ENCODE measurements around the gene CCDC83. TPM values are rescaled to one million over a fixed set of nuclear protein-coding genes. Genes with fewer than 3 reads are reported as not detected.

Gene CCDC83
- total and polyA plus RNA-seq, 2 donors (not counting 1 experiment from before 2014, with no cell fraction given): under 0.01 TPM; not detected in 1

DNA sequence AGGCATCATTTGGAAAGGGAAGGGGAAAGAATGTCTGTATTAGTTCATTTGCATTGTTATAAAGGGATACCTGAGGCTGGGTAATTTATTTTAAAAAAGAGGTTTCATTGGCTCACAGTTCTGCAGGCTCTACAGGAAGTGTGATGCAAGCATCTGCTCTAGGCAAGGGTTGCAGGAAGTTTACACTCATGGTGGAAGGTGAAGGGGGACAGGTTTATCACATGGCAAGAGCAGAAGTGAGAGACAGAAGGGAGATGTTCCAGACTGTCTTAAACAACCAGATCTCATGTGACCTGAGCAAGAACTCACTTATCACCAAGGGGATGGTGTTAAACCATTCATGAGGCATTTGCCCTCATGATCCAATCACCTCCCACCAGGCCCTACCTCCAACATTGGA is 90.6 kb downstream of the CCDC83 start:
- Histone ChIP-seq H4K20me1 (ENCODE audit: control insufficient read depth, extremely low read depth, insufficient read depth, low read length) (no peaks in the 10 kb centered on the region), H3K79me2 (ENCODE audit: control insufficient read depth, insufficient read depth, low read length) (no peaks in the 10 kb centered on the region), H3K9ac (ENCODE audit: insufficient read depth, low read length) (no peak overlapping the region), H3K36me3 (ENCODE audit: control insufficient read depth, insufficient read depth, low read length) (no peaks in the 10 kb centered on the region), H3K4me3 (replicated peaks in 1 of 4; ENCODE audit: control extremely low read depth in 1 of 4, insufficient read depth in 1 of 4, low read depth in 3 of 4, low read length in 4 of 4) (no peak overlapping the region), H3K4me2 (ENCODE audit: extremely low read depth, insufficient read depth, low read length) (no peak overlapping the region), H3K27me3 (ENCODE audit: control insufficient read depth, insufficient read depth, low read length) (no peaks in the 10 kb centered on the region), H3K27ac (ENCODE audit: insufficient read depth, low read length) (no peak overlapping the region), H2AFZ (ENCODE audit: low read length) (no peak overlapping the region), H3K9me3 (ENCODE audit: control insufficient read depth, insufficient read depth, low read depth, low read length) (no peaks in the 10 kb centered on the region), H3K4me1 (ENCODE audit: control insufficient read depth, extremely low read depth, insufficient read depth, low read length) (peaks cover 11% of the 10 kb centered on the region)
- TF ChIP-seq, protein P1, sequence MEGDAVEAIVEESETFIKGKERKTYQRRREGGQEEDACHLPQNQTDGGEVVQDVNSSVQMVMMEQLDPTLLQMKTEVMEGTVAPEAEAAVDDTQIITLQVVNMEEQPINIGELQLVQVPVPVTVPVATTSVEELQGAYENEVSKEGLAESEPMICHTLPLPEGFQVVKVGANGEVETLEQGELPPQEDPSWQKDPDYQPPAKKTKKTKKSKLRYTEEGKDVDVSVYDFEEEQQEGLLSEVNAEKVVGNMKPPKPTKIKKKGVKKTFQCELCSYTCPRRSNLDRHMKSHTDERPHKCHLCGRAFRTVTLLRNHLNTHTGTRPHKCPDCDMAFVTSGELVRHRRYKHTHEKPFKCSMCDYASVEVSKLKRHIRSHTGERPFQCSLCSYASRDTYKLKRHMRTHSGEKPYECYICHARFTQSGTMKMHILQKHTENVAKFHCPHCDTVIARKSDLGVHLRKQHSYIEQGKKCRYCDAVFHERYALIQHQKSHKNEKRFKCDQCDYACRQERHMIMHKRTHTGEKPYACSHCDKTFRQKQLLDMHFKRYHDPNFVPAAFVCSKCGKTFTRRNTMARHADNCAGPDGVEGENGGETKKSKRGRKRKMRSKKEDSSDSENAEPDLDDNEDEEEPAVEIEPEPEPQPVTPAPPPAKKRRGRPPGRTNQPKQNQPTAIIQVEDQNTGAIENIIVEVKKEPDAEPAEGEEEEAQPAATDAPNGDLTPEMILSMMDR (conservative IDR thresholded peaks at IDR 0.05 in 1 of 2, IDR thresholded peaks at IDR 0.05 in 1 of 2; ENCODE audit: low read depth in 1 of 2, low read length in 2 of 2): no peak
- no peak for TF ChIP-seq EZH2 (IDR thresholded peaks at IDR 0.05; ENCODE audit: low read length, missing control alignments)
- no peak for DNase-seq (ENCODE audit: low read depth in 2 of 2)

DNA sequence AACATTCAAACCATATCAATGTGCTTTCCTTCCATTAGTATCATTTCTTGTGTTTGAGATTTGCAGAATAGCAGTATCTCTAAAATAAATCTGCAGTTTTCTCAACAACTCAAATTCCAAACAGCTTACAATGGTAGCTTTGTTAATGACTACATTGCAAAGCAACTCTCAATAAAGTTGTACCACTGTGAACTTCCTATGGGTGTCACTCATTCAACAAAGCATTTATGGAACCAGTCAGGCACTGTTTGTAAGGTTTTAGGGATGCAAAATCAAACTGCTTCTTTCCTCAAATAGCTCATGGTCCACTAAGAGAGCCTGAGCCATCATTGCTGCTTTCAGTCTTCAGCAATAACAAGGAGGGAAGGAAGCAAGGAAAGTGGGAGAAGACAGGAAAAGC is 91.0 kb downstream of the CCDC83 start:
- Histone ChIP-seq H3K4me3 (replicated peaks in 1 of 4; ENCODE audit: control extremely low read depth in 1 of 4, insufficient read depth in 1 of 4, low read depth in 3 of 4, low read length in 4 of 4) (no peak overlapping the region), H2AFZ (ENCODE audit: low read length) (no peak overlapping the region), H3K9me3 (ENCODE audit: control insufficient read depth, insufficient read depth, low read depth, low read length) (no peaks in the 10 kb centered on the region), H3K4me1 (ENCODE audit: control insufficient read depth, extremely low read depth, insufficient read depth, low read length) (peaks cover 11% of the 10 kb centered on the region), H3K79me2 (ENCODE audit: control insufficient read depth, insufficient read depth, low read length) (no peaks in the 10 kb centered on the region), H3K27me3 (ENCODE audit: control insufficient read depth, insufficient read depth, low read length) (no peaks in the 10 kb centered on the region), H3K4me2 (ENCODE audit: extremely low read depth, insufficient read depth, low read length) (no peak overlapping the region), H4K20me1 (ENCODE audit: control insufficient read depth, extremely low read depth, insufficient read depth, low read length) (no peaks in the 10 kb centered on the region), H3K27ac (ENCODE audit: insufficient read depth, low read length) (no peak overlapping the region), H3K36me3 (ENCODE audit: control insufficient read depth, insufficient read depth, low read length) (no peaks in the 10 kb centered on the region), H3K9ac (ENCODE audit: insufficient read depth, low read length) (no peak overlapping the region)
- DNase-seq (ENCODE audit: low read depth in 2 of 2): peak in 1 of 2 donors; percentile 38
- TF ChIP-seq, protein P1 (conservative IDR thresholded peaks at IDR 0.05 in 1 of 2, IDR thresholded peaks at IDR 0.05 in 1 of 2; ENCODE audit: low read depth in 1 of 2, low read length in 2 of 2): no peak
- no peak for TF ChIP-seq EZH2 (IDR thresholded peaks at IDR 0.05; ENCODE audit: low read length, missing control alignments)

DNA sequence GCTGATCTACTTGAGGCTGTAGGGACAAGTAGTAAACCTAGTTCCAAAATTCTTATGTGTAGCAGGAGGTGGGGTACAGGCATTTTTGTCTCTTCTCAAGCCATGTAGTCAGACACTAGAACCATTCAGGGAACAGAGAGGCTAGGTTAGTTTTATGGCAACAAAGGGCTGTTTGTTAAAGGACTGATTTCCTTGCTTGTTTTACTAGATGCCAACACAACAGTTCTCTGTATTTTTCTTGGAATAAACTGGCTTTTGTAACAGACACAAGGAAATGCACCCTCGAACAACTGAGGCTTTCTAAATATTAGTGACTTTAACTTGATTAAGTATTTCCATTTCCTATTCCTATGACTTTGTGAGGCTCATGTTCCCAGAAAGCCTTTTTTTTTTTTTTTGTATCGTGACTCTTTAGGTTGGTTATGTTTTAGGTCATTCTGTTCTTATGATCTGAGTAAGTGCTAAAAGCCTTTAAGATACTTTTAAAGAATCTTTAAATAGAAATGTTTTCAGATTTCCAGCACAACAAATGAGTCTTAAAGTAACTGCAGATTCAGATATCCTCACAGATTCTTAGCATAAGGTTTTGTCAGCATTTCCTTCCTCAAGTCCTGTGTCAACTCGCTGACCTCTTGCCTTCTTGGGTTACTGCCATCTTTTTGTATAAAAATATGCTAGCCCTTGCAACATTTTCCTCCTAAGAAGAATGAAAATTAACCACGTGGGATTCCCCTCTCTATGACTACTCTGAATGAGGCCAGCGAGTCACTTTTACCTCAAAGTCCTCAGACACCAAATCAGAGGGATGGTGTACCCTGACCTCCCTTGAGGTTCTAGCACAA is 92.5 kb downstream of the CCDC83 start:
- TF ChIP-seq EZH2 (IDR thresholded peaks at IDR 0.05; ENCODE audit: low read length, missing control alignments): no peak
- TF ChIP-seq, protein P1 (conservative IDR thresholded peaks at IDR 0.05 in 1 of 2, IDR thresholded peaks at IDR 0.05 in 1 of 2; ENCODE audit: low read depth in 1 of 2, low read length in 2 of 2): no peak
- Histone ChIP-seq H2AFZ (ENCODE audit: low read length) (no peak overlapping the region), H3K4me2 (ENCODE audit: extremely low read depth, insufficient read depth, low read length) (peak overlapping the region; percentile 54), H3K9me3 (ENCODE audit: control insufficient read depth, insufficient read depth, low read depth, low read length) (no peaks in the 10 kb centered on the region), H3K27me3 (ENCODE audit: control insufficient read depth, insufficient read depth, low read length) (no peaks in the 10 kb centered on the region), H3K36me3 (ENCODE audit: control insufficient read depth, insufficient read depth, low read length) (no peaks in the 10 kb centered on the region), H3K4me1 (ENCODE audit: control insufficient read depth, extremely low read depth, insufficient read depth, low read length) (peaks cover 11% of the 10 kb centered on the region), H4K20me1 (ENCODE audit: control insufficient read depth, extremely low read depth, insufficient read depth, low read length) (no peaks in the 10 kb centered on the region), H3K4me3 (replicated peaks in 1 of 4; ENCODE audit: control extremely low read depth in 1 of 4, insufficient read depth in 1 of 4, low read depth in 3 of 4, low read length in 4 of 4) (no peak overlapping the region), H3K9ac (ENCODE audit: insufficient read depth, low read length) (no peak overlapping the region), H3K79me2 (ENCODE audit: control insufficient read depth, insufficient read depth, low read length) (no peaks in the 10 kb centered on the region), H3K27ac (ENCODE audit: insufficient read depth, low read length) (peak overlapping the region; percentile 37)
- peak; percentile 80 to 97 for DNase-seq (ENCODE audit: low read depth in 2 of 2)

All from fibroblast of lung (primary cell).